Lung (tissue), 12 donors: ENCODE measurements around the gene MCFD2. TPM values are rescaled to one million over a fixed set of nuclear protein-coding genes. Genes with fewer than 3 reads are reported as not detected.
A peak's percentile ranks its signal among the peaks of the same experiment; 100 is the strongest.

ENCODE experiments used
- ATAC-seq: fragments of 200-7000 bp; cut with Tn5 transposase; one replicate; pipeline ENCODE4 v1.9.1; 2020; ENCODE audit warnings: moderate number of reproducible peaks; ENCODE audit not compliant: insufficient read depth, low FRiP score
- DNase-seq, 3 donors: peaks; one replicate each; pipeline ENCODE4 v3.0.0-alpha.2; 2013 to 2017
- H3K27ac ChIP-seq, 2 donors: one replicate each; pipeline ENCODE4 v1.5.1; 2013; ENCODE audit warnings: mild to moderate bottlenecking in 2 of 2, moderate library complexity in 2 of 2, control low read depth in 1 of 2, inconsistent platforms in 1 of 2, low read depth in 1 of 2, low read length in 1 of 2
- H3K27me3 ChIP-seq, 3 donors: one replicate each; pipeline ENCODE4 v1.5.1; 2013; ENCODE audit warnings: low read length in 2 of 3; ENCODE audit not compliant: control insufficient read depth in 3 of 3, insufficient read depth in 3 of 3
- H3K36me3 ChIP-seq, 4 donors: one replicate each; pipeline ENCODE4 v1.5.1; 2013; ENCODE audit warnings: low read length in 4 of 4, mild to moderate bottlenecking in 1 of 4, moderate library complexity in 1 of 4; ENCODE audit not compliant: control insufficient read depth in 4 of 4, insufficient read depth in 4 of 4
- H3K4me1 ChIP-seq, 5 donors: one replicate each; pipeline ENCODE4 v1.5.1; 2013; ENCODE audit warnings: low read length in 5 of 5, mild to moderate bottlenecking in 2 of 5, moderate library complexity in 1 of 5; ENCODE audit not compliant: control insufficient read depth in 5 of 5, insufficient read depth in 5 of 5
- H3K4me3 ChIP-seq: one replicate; pipeline ENCODE4 v1.5.1; 2013; ENCODE audit warnings: mild to moderate bottlenecking, control low read depth, moderate library complexity
- H3K9ac ChIP-seq, 2 donors: one replicate each; pipeline ENCODE4 v1.5.1; 2013; ENCODE audit warnings: low read length in 2 of 2, control low read depth in 1 of 2; ENCODE audit not compliant: insufficient read depth in 1 of 2
- H3K9me3 ChIP-seq, 4 donors: one replicate each; pipeline ENCODE4 v1.5.1; 2013; ENCODE audit warnings: low read length in 3 of 4, mild to moderate bottlenecking in 1 of 4, moderate library complexity in 1 of 4; ENCODE audit not compliant: control insufficient read depth in 4 of 4, insufficient read depth in 3 of 4
- WGBS, 2 donors: extraction: QIAGEN DNeasy Blood & Tissue Kit; methylation state at CpG; one replicate each; pipeline ENCODE4 v1.1.7; 2013; 5-methylcytosine and 5-hydroxymethylcytosine counted together
- polyA plus RNA-seq, 2 donors: library from polyadenylated mRNA; stranded (reverse); fragments of 200-250 nt; gene quantifications; one replicate each; pipeline ENCODE4 v1.2.1, GENCODE V29; 2013
- total RNA-seq, 2 donors: library from RNA; depleted of rRNA in 1 of 2; stranded (reverse); fragments of >200 nt in 1 of 2; gene quantifications; one replicate each; pipeline ENCODE4 v1.2.1, GENCODE V29; 2014 to 2021
- TF ChIP-seq, protein P1 (sequence below): IDR thresholded peaks from 2 replicates; pipeline ENCODE4 v1.5.1; 2012; ENCODE audit warnings: mild to moderate bottlenecking; ENCODE audit errors: control extremely low read depth, extremely low read depth
- donor health status: control.
- donor health status: control.
- donor health status: Bipolar disorder and iron deficiency.
- donor health status: healthy.
- donor health status: DM: yes; HTN: yes; CAD: no.

Gene MCFD2
- total and polyA plus RNA-seq, 4 donors, result 22.0 to 101 (median 68.6) TPM

GRCh38 chr2:46926863-46927262 is 11.3 kb upstream of the MCFD2 start:
- H3K36me3 ChIP-seq, result no peaks in the 10 kb centered on the region
- 93 to 98% methylated on average over 2 of the region's 2 CpGs for WGBS, 2 donors
- H3K9me3 ChIP-seq, result peaks cover 0 to 4% (median 0%) of the 10 kb centered on the region in 4 donors
- TF ChIP-seq, protein P1, sequence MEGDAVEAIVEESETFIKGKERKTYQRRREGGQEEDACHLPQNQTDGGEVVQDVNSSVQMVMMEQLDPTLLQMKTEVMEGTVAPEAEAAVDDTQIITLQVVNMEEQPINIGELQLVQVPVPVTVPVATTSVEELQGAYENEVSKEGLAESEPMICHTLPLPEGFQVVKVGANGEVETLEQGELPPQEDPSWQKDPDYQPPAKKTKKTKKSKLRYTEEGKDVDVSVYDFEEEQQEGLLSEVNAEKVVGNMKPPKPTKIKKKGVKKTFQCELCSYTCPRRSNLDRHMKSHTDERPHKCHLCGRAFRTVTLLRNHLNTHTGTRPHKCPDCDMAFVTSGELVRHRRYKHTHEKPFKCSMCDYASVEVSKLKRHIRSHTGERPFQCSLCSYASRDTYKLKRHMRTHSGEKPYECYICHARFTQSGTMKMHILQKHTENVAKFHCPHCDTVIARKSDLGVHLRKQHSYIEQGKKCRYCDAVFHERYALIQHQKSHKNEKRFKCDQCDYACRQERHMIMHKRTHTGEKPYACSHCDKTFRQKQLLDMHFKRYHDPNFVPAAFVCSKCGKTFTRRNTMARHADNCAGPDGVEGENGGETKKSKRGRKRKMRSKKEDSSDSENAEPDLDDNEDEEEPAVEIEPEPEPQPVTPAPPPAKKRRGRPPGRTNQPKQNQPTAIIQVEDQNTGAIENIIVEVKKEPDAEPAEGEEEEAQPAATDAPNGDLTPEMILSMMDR, result no peak
- H3K4me1 ChIP-seq, result peaks cover 0 to 2% (median 0%) of the 10 kb centered on the region in 5 donors
- no peaks in the 10 kb centered on the region for H3K27me3 ChIP-seq
- no peak overlapping the region for H3K9ac ChIP-seq
- DNase-seq (no peak), ATAC-seq (no peak)
- H3K4me3 ChIP-seq, result no peak overlapping the region
- no peak overlapping the region for H3K27ac ChIP-seq

DNA sequence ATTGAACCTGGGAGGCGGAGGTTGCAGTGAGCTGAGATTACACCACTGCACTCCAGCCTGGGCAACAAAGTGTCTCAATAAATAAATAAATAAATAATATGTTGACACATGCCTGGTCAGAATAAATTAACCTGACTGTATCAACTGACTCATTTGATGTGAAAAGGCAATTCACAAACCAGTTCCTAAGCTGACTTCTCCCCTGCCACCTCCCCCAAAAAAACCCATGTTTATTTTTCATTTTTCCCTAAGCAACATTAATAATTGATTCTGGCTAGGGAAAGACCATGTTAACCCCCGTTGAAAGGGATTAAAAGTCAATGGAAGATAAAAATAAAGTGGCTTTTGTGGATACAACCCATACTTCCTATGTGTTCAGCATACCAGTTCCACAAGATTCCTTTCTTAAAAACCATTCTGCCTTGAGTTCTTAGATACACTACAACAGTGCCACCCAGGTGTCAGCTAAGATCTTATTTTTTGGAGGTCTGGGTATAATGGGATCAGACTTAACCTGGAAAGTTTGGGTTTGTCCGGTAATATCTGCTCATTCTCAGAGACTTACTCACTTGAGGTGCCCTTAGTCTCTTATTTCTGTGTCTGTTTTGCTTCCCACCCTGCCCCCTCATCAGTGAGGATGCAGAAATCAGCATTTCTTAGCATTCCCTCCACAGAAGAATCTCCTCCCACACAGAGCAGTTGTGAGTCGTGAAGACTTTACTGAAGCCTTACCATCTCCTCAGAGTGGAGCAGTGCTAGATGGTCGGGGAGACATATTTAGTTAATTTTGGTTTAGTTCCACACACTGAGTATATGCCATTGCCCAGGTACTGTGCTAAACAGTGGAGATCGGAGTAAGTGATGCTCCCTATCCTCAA is 10.1 kb upstream of the MCFD2 start:
- Histone ChIP-seq H3K4me3 (no peak overlapping the region), H3K36me3 (no peaks in the 10 kb centered on the region), H3K9ac (no peak overlapping the region), H3K27me3 (no peaks in the 10 kb centered on the region), H3K9me3 (peaks cover 0 to 4% (median 0%) of the 10 kb centered on the region in 4 donors), H3K4me1 (peaks cover 0 to 2% (median 0%) of the 10 kb centered on the region in 5 donors), H3K27ac (no peak overlapping the region)
- TF ChIP-seq, protein P1, result no peak
- DNase-seq, result peak in 2 of 3 donors; percentile 48 to 68
- 85 to 92% methylated on average over 6 of the region's 6 CpGs for WGBS, 2 donors
- ATAC-seq, result no peak

- Histone ChIP-seq H3K27ac (no peak overlapping the region), H3K4me3 (no peak overlapping the region), H3K9ac (no peak overlapping the region), H3K9me3 (peaks cover 0 to 4% (median 0%) of the 10 kb centered on the region in 4 donors), H3K27me3 (no peaks in the 10 kb centered on the region), H3K36me3 (no peaks in the 10 kb centered on the region), H3K4me1 (peaks cover 0 to 2% (median 0%) of the 10 kb centered on the region in 5 donors)
- TF ChIP-seq, protein P1, result no peak
- WGBS, 2 donors, result 97% methylated on average over 5 of the region's 5 CpGs
- no peak for DNase-seq
- ATAC-seq, result no peak
These were observed 9.0 kb upstream of the MCFD2 start for GRCh38 chr2:46924608-46925007.
